Ascending aorta (tissue), 2 donors: ENCODE results near the gene PTK7. TPM values are rescaled to one million over a fixed set of nuclear protein-coding genes. Genes with fewer than 3 reads are reported as not detected.
"Not testable (repeated sequence)": the region's sequence is repeated elsewhere in the genome, so short reads cannot be mapped to it uniquely, and the experiment has no call there.

Source experiments
- DNase-seq, 2 donors: peaks; one replicate each; pipeline ENCODE4 v3.0.0-alpha.2; 2019; ENCODE audit warnings: low spot score in 2 of 2
- H3K27ac ChIP-seq, 2 donors: fragments of 200-600 bp; sonication (generic); one replicate each; pipeline ENCODE4 v1.5.1; 2016 to 2017; ENCODE audit warnings: mild to moderate bottlenecking in 1 of 2
- H3K27me3 ChIP-seq: fragments of 200-600 bp; sonication (generic); one replicate; pipeline ENCODE4 v1.5.1; 2017
- H3K36me3 ChIP-seq, 2 donors: fragments of 200-600 bp; sonication (generic); one replicate each; pipeline ENCODE4 v1.5.1; 2016
- H3K4me1 ChIP-seq, 2 donors: fragments of 200-600 bp; sonication (generic); one replicate each; pipeline ENCODE4 v1.5.1; 2016 to 2017; ENCODE audit warnings: mild to moderate bottlenecking in 1 of 2
- H3K4me3 ChIP-seq, 2 donors: fragments of 200-600 bp; sonication (generic); one replicate each; pipeline ENCODE4 v1.5.1; 2016 to 2017; ENCODE audit warnings: mild to moderate bottlenecking in 1 of 2
- H3K9me3 ChIP-seq, 2 donors: fragments of 200-600 bp; sonication (generic); one replicate each; pipeline ENCODE4 v1.5.1; 2016
- intact Hi-C: fragments of 100-400 bp; cut with DNase I; formaldehyde crosslinking; loops from one replicate; pipeline ENCODE4 v1.15.1; 2023
- total RNA-seq: library from RNA; depleted of rRNA; stranded (reverse); fragments of >200 nt; gene quantifications from one replicate; pipeline ENCODE4 v1.1.0, GENCODE V29; 2016
- TF ChIP-seq, protein P1 (sequence below), 3 experiments: fragments of 200-600 bp in 2 of 3; fragments of 450-650 bp in 1 of 3; sonication (generic) in 2 of 3; IDR thresholded peaks; one replicate each; pipeline ENCODE4 v1.5.1; 2016 to 2019; ENCODE audit warnings: antibody characterized with exemption in 3 of 3, mild to moderate bottlenecking in 1 of 3, moderate library complexity in 1 of 3

The PTK7 gene
- total RNA-seq, 1 donor from 2014 or later = 34.9 TPM

DNA sequence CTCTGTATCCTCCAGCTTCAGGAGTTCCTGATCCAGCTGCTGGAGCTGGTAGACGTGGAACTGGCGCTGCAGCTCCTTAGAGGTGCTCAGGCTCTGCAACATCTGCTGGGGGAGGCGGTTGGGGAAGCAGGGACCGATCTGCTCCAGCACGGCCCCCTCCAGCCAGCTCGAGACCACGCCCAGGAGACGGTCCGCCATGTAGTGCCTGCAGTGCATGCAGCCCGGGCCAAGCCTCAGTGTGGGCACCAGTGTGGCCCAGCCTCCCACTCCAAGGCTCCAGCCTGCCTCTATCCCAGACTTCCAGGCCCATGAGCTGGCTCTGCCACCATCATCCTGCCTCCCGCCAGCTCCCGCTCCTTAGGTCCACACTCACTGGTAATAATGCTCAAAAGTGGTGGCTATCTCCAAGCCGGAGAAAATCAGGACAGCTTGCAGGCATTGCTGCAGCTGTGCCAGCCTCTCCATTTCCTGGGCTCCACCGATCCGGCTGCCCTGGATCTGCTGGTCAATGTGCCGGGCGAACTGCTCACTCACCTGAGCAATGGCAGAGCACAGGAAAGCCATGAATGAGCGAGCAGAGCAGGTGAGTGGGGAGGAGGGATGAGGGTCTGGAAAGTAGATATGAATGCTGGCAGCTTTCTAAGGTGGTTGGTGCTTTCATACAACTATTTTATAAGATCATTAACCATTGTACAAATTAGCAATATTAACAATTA, 35.4 kb upstream of the PTK7 start:
- TF ChIP-seq, protein P1, sequence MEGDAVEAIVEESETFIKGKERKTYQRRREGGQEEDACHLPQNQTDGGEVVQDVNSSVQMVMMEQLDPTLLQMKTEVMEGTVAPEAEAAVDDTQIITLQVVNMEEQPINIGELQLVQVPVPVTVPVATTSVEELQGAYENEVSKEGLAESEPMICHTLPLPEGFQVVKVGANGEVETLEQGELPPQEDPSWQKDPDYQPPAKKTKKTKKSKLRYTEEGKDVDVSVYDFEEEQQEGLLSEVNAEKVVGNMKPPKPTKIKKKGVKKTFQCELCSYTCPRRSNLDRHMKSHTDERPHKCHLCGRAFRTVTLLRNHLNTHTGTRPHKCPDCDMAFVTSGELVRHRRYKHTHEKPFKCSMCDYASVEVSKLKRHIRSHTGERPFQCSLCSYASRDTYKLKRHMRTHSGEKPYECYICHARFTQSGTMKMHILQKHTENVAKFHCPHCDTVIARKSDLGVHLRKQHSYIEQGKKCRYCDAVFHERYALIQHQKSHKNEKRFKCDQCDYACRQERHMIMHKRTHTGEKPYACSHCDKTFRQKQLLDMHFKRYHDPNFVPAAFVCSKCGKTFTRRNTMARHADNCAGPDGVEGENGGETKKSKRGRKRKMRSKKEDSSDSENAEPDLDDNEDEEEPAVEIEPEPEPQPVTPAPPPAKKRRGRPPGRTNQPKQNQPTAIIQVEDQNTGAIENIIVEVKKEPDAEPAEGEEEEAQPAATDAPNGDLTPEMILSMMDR (IDR thresholded peaks at IDR 0.05) = no peak
- Histone ChIP-seq H3K36me3 (peaks cover 43 to 69% of the 10 kb centered on the region in 2 donors), H3K27ac (no peak overlapping the region), H3K4me3 (no peak overlapping the region), H3K9me3 (no peaks in the 10 kb centered on the region), H3K27me3 (no peaks in the 10 kb centered on the region), H3K4me1 (no peaks in the 10 kb centered on the region)
- DNase-seq = no peak
- intact Hi-C loops = no loop called here

DNA sequence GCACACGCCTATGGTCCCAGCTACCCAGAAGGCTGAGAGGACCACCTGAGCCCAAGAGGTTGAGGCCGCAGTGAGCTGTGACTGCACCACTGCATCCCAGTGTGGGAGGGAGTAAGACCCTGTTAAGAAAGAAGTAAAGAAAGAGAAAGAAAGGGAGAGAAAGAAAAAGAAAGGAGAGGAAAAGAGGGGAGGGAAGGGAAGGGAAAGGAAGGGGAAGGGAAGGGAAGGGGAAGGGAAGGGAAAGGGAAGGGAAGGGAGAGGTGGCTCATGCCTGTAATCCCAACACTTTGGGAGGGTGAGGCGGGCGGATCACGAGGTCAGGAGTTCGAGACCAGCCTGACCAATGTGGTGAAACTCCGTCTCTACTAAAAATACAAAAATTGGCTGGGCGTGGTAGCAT, 34.6 kb upstream of the PTK7 start:
- H3K4me3 ChIP-seq, intact Hi-C loops, H3K27me3 ChIP-seq, H3K4me1 ChIP-seq, H3K27ac ChIP-seq, DNase-seq, H3K9me3 ChIP-seq: not testable (repeated sequence)
- H3K36me3 ChIP-seq = peaks cover 48 to 75% of the 10 kb centered on the region in 2 donors

DNA sequence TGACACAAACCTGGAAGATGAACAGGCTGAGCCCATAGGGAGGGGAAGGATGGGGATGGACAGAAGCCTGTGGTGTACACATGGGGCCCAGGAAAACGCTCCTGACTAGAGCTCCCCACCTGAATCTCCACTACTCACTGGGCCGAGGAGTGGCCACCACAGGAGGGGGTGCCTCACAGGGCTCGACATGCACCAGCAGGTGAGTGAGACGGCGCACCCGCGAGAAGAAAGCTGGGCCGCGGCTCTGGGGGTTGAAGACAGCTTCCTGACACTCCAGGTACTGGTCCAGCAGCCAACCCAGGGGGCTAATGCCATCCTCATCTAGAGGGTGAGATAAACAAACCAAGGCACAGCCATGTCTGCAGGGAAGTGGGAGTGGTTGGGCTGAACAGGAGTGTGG, 32.8 kb upstream of the PTK7 start:
- TF ChIP-seq, protein P1 (IDR thresholded peaks at IDR 0.05) = no peak
- intact Hi-C loops = no loop called here

DNA sequence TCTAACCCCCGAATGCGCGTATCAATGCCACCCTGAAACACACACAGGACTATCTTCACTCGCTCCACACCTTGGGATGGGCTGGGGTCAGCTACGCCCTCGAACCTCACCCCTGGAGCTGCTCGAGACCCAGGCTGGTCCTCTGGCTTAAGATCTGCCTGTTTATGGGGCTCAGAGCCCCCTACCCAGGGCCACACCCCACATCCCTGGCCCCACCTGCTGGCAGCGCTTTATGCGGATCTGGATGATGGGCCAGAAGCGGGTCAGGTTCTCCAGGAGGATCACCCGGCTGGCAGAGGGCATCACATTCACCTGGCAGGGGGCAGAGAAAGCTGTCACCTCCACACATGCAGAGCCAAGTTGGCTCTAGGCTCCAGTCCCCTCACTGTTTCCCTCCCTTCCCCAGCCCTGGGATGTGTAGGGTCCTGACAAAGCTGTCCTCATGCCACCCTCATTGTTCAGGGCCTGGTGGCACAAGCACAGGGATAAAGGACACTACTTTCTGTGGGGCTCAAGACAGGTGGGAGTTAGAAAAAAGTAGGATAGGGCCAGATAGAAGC, 30.7 kb upstream of the PTK7 start:
- Histone ChIP-seq H3K36me3 (peaks cover 26 to 65% of the 10 kb centered on the region in 2 donors), H3K27ac (no peak overlapping the region), H3K4me3 (no peak overlapping the region), H3K9me3 (no peaks in the 10 kb centered on the region), H3K4me1 (no peaks in the 10 kb centered on the region), H3K27me3 (no peaks in the 10 kb centered on the region)
- intact Hi-C loops = no loop called here
- TF ChIP-seq, protein P1 (IDR thresholded peaks at IDR 0.05) = no peak
- no peak for DNase-seq

More for the DNA sequence above, 32.8 kb upstream of the PTK7 start:
- Histone ChIP-seq H3K9me3 (no peaks in the 10 kb centered on the region), H3K4me3 (no peak overlapping the region), H3K4me1 (no peaks in the 10 kb centered on the region), H3K27ac (no peak overlapping the region), H3K27me3 (no peaks in the 10 kb centered on the region), H3K36me3 (peaks cover 30 to 69% of the 10 kb centered on the region in 2 donors)
- no peak for DNase-seq

DNA sequence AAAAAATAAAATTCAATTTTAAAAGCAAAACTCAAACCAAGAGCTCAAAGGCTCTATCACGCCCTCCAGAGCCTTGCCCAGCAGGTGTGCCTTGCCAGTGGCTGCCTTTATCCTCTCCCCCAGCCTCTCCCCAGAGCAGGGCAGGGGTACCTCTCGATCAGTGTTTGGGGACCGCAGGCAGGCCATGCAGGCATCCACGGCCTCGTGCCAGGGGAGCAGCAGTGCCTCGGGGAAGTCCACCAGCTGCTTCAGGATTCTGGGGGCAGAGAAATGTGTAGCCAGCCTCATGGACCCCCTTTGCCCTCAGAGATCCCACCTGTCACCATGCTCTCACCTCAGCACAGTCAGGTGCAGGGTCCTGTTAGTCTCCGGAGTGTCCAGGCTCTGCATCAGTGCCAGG, 28.1 kb upstream of the PTK7 start:
- Histone ChIP-seq H3K27ac (no peak overlapping the region), H3K4me1 (peaks cover 0 to 2% of the 10 kb centered on the region in 2 donors), H3K4me3 (no peak overlapping the region), H3K36me3 (peaks cover 20 to 52% of the 10 kb centered on the region in 2 donors), H3K27me3 (no peaks in the 10 kb centered on the region), H3K9me3 (no peaks in the 10 kb centered on the region)
- TF ChIP-seq, protein P1 (IDR thresholded peaks at IDR 0.05) = no peak
- intact Hi-C loops = no loop called here
- no peak for DNase-seq

DNA sequence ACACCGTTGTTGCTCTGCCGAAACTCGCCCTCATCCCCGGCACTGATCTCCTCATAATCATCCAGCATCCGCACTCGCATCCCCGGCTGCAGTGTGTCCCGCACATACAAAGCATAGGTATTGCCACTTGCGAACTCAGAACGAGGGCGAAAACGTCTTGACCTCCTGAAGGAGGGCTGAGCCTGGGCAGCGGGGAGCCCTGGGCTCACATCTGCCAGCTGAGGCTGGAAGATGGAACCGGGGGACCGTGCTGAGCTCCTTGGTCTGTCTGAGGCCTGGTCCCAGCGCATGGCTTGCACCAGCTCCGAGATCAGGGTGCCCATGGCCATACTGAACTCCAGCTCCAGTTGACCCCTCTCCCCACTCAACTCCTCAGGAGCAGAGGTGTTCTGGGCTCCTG, 25.1 kb upstream of the PTK7 start:
- H3K4me3 ChIP-seq = no peak overlapping the region
- H3K4me1 ChIP-seq = peaks cover 0 to 14% of the 10 kb centered on the region in 2 donors
- no peak overlapping the region for H3K27ac ChIP-seq
- TF ChIP-seq, protein P1 (IDR thresholded peaks at IDR 0.05) = no peak
- intact Hi-C loops = loop anchor here (5.0 kb wide), 1 partner anchor 149 kb away; no protein-coding TSS in a partner anchor
- H3K36me3 ChIP-seq = peaks cover 5 to 36% of the 10 kb centered on the region in 2 donors
- H3K27me3 ChIP-seq = no peaks in the 10 kb centered on the region
- H3K9me3 ChIP-seq = no peaks in the 10 kb centered on the region
- no peak for DNase-seq
